GM23248 (cell line): Measurements from ENCODE around the gene SYT6. TPM values are rescaled to one million over a fixed set of nuclear protein-coding genes. Genes with fewer than 3 reads are reported as not detected.

ENCODE experiments used
- DNase-seq: peaks from one replicate; pipeline ENCODE4 v3.0.0-alpha.2; 2015
- H2AFZ ChIP-seq: fragments of 200-600 bp; sonication (generic); 2 replicates; pipeline ENCODE4 v1.6.1; 2016; ENCODE audit warnings: antibody characterized with exemption
- H3F3A ChIP-seq: fragments of 200-600 bp; sonication (generic); 2 replicates; pipeline ENCODE4 v1.6.1; 2016; ENCODE audit warnings: mild to moderate bottlenecking, antibody characterized with exemption, mixed run types; ENCODE audit not compliant: insufficient read depth
- H3K27ac ChIP-seq: fragments of 200-600 bp; sonication (generic); 2 replicates; pipeline ENCODE4 v1.5.1; 2016; ENCODE audit warnings: mild to moderate bottlenecking
- H3K27me3 ChIP-seq: fragments of 200-600 bp; sonication (generic); replicated peaks from 2 replicates; pipeline ENCODE4 v1.6.1; 2016; ENCODE audit warnings: mild to moderate bottlenecking; ENCODE audit not compliant: insufficient read depth
- H3K36me3 ChIP-seq: fragments of 200-600 bp; sonication (generic); 2 replicates; pipeline ENCODE4 v1.6.1; 2016; ENCODE audit warnings: low read depth, mild to moderate bottlenecking
- H3K4me1 ChIP-seq: fragments of 200-600 bp; sonication (generic); 2 replicates; pipeline ENCODE4 v1.6.1; 2016; ENCODE audit warnings: mild to moderate bottlenecking; ENCODE audit not compliant: insufficient read depth
- H3K4me2 ChIP-seq: fragments of 200-600 bp; sonication (generic); one replicate; pipeline ENCODE4 v1.6.1; 2016; ENCODE audit warnings: mild to moderate bottlenecking; ENCODE audit not compliant: unreplicated experiment
- H3K4me3 ChIP-seq: fragments of 200-600 bp; sonication (generic); 2 replicates; pipeline ENCODE4 v1.5.1; 2016; ENCODE audit warnings: mild to moderate bottlenecking
- H3K79me2 ChIP-seq: fragments of 200-600 bp; sonication (generic); 2 replicates; pipeline ENCODE4 v1.6.1; 2016; ENCODE audit warnings: mild to moderate bottlenecking; ENCODE audit not compliant: insufficient read depth
- H3K9ac ChIP-seq: fragments of 200-600 bp; sonication (generic); 2 replicates; pipeline ENCODE4 v1.6.1; 2016; ENCODE audit warnings: mild to moderate bottlenecking
- H3K9me2 ChIP-seq: fragments of 200-600 bp; sonication (generic); 2 replicates; pipeline ENCODE4 v1.6.1; 2016; ENCODE audit warnings: mixed run types, mild to moderate bottlenecking, moderate library complexity; ENCODE audit not compliant: insufficient read depth
- H3K9me3 ChIP-seq: fragments of 200-600 bp; sonication (generic); one replicate; pipeline ENCODE4 v1.6.1; 2017; ENCODE audit warnings: low read depth
- H4K20me1 ChIP-seq: fragments of 200-600 bp; sonication (generic); 2 replicates; pipeline ENCODE4 v1.6.0; 2016; ENCODE audit not compliant: insufficient read depth
- EZH2 ChIP-seq: fragments of 200-600 bp; sonication (generic); IDR thresholded peaks from 2 replicates; pipeline ENCODE4 v1.6.1; 2018; ENCODE audit warnings: antibody characterized with exemption, mild to moderate bottlenecking; ENCODE audit not compliant: insufficient read depth, poor library complexity, severe bottlenecking
- EZH2phosphoT487 ChIP-seq: fragments of 200-600 bp; sonication (generic); IDR thresholded peaks from 2 replicates; pipeline ENCODE4 v1.6.1; 2018; ENCODE audit warnings: antibody characterized with exemption, moderate library complexity, mild to moderate bottlenecking, low read depth; ENCODE audit not compliant: insufficient read depth
- WGBS, 2 experiments: methylation state at CpG; one replicate each; pipeline ENCODE4 v1.1.6; 2015 to 2017; ENCODE audit warnings: low lambda C conversion rate in 2 of 2, low coverage in 1 of 2; ENCODE audit errors: missing lambda C conversion rate in 2 of 2; 5-methylcytosine and 5-hydroxymethylcytosine counted together
- in situ Hi-C: fragments of 300-500 bp; cut with MboI; formaldehyde crosslinking; loops from 2 replicates; pipeline ENCODE4 v1.15.0; 2020
- polyA plus RNA-seq: library from polyadenylated mRNA; unstranded; fragments of >200 nt; fragmentation: Nextera tagmentation; extraction: Ambion mirVana; gene quantifications from 2 replicates; pipeline ENCODE4 v1.2.1, GENCODE V29; 2016
- total RNA-seq: library from RNA; depleted of rRNA; stranded (reverse); fragments of >200 nt; shearing (Covaris generic); gene quantifications from 2 replicates; pipeline ENCODE4 v1.2.3, GENCODE V29; 2014

Gene SYT6
- total and polyA plus RNA-seq, 2 experiments from 2014 or later = not detected

GRCh38 chr1:114082304-114082630, 71.4 kb downstream of the SYT6 start:
- H3K9me2 ChIP-seq = no peaks in the 10 kb centered on the region
- H3K27ac ChIP-seq = no peak overlapping the region
- no peaks in the 10 kb centered on the region for H3F3A ChIP-seq
- H3K36me3 ChIP-seq = no peaks in the 10 kb centered on the region
- peaks cover 47% of the 10 kb centered on the region for H3K27me3 ChIP-seq
- DNase-seq = no peak
- in situ Hi-C loops = no loop called here
- H2AFZ ChIP-seq = no peak overlapping the region
- H3K9ac ChIP-seq = no peak overlapping the region
- H3K4me1 ChIP-seq = no peaks in the 10 kb centered on the region
- no peak overlapping the region for H3K4me2 ChIP-seq
- TF ChIP-seq EZH2 (no peak), EZH2phosphoT487 (no peak)
- no peaks in the 10 kb centered on the region for H3K79me2 ChIP-seq
- WGBS, 2 experiments = 72 to 80% methylated on average over 2 of the region's 2 CpGs
- no peaks in the 10 kb centered on the region for H4K20me1 ChIP-seq
- H3K4me3 ChIP-seq = no peak overlapping the region
- H3K9me3 ChIP-seq = no peaks in the 10 kb centered on the region

GRCh38 chr1:114081437-114082303, 72.0 kb downstream of the SYT6 start:
- H3K27ac ChIP-seq = no peak overlapping the region
- WGBS, 2 experiments = 42 to 44% methylated on average over 17 of the region's 17 CpGs
- no peaks in the 10 kb centered on the region for H3K79me2 ChIP-seq
- H2AFZ ChIP-seq = no peak overlapping the region
- no peaks in the 10 kb centered on the region for H3F3A ChIP-seq
- H3K27me3 ChIP-seq = peaks cover 44% of the 10 kb centered on the region
- no peak overlapping the region for H3K9ac ChIP-seq
- DNase-seq = no peak
- H3K4me3 ChIP-seq = no peak overlapping the region
- no peaks in the 10 kb centered on the region for H3K9me3 ChIP-seq
- no peak overlapping the region for H3K4me2 ChIP-seq
- TF ChIP-seq EZH2phosphoT487 (no peak), EZH2 (no peak)
- in situ Hi-C loops = no loop called here
- no peaks in the 10 kb centered on the region for H4K20me1 ChIP-seq
- H3K4me1 ChIP-seq = no peaks in the 10 kb centered on the region
- H3K9me2 ChIP-seq = no peaks in the 10 kb centered on the region
- no peaks in the 10 kb centered on the region for H3K36me3 ChIP-seq

GRCh38 chr1:114080511-114081436, 72.9 kb downstream of the SYT6 start:
- 64% methylated on average over 12 to 13 of the region's 13 CpGs for WGBS, 2 experiments
- no peak for DNase-seq
- Histone ChIP-seq H3K27me3 (peaks cover 46% of the 10 kb centered on the region), H2AFZ (no peak overlapping the region), H3K9ac (no peak overlapping the region), H3K4me2 (no peak overlapping the region), H4K20me1 (no peaks in the 10 kb centered on the region), H3F3A (no peaks in the 10 kb centered on the region), H3K4me1 (no peaks in the 10 kb centered on the region), H3K79me2 (no peaks in the 10 kb centered on the region), H3K9me2 (no peaks in the 10 kb centered on the region), H3K27ac (no peak overlapping the region), H3K36me3 (no peaks in the 10 kb centered on the region), H3K9me3 (no peaks in the 10 kb centered on the region), H3K4me3 (no peak overlapping the region)
- no peak for TF ChIP-seq EZH2
- TF ChIP-seq EZH2phosphoT487 = no peak
- in situ Hi-C loops = no loop called here

GRCh38 chr1:114079596-114080190, 74.0 kb downstream of the SYT6 start:
- no peak for DNase-seq
- no peak overlapping the region for H3K9ac ChIP-seq
- H3K4me1 ChIP-seq = no peaks in the 10 kb centered on the region
- in situ Hi-C loops = no loop called here
- H2AFZ ChIP-seq = no peak overlapping the region
- H3F3A ChIP-seq = no peaks in the 10 kb centered on the region
- H3K79me2 ChIP-seq = no peaks in the 10 kb centered on the region
- H3K36me3 ChIP-seq = no peaks in the 10 kb centered on the region
- no peaks in the 10 kb centered on the region for H4K20me1 ChIP-seq
- no peak overlapping the region for H3K4me3 ChIP-seq
- no peak overlapping the region for H3K4me2 ChIP-seq
- 78 to 84% methylated on average over 5 of the region's 5 CpGs for WGBS, 2 experiments
- H3K27ac ChIP-seq = no peak overlapping the region
- H3K9me2 ChIP-seq = no peaks in the 10 kb centered on the region
- no peaks in the 10 kb centered on the region for H3K9me3 ChIP-seq
- TF ChIP-seq EZH2phosphoT487 (no peak), EZH2 (no peak)
- peaks cover 38% of the 10 kb centered on the region for H3K27me3 ChIP-seq
